ENCODE measurements around the gene TGFBR3L. TPM values are rescaled to one million over a fixed set of nuclear protein-coding genes. Genes with fewer than 3 reads are reported as not detected.

The TGFBR3L gene
- total RNA-seq, 1 donor from 2014 or later: 1.6 TPM

- peaks cover 27 to 49% (median 35%) of the 10 kb centered on the region in 3 donors for H3K4me1 ChIP-seq (ENCODE audit: control insufficient read depth in 3 of 3, insufficient read depth in 3 of 3, low read length in 3 of 3)
Observed at GRCh38 chr19:7903244-7904073, 11.2 kb upstream of the TGFBR3L start, which contains the start of gene MAP2K7. MAP2K7 (plus strand) TSS chr19:7903877; CDS start chr19:7903945, 68 bp downstream.

GRCh38 chr19:7904074-7905020, 10.3 kb upstream of the TGFBR3L start:
- peak overlapping the region; percentile 81 to 89 (median 85) for H3K9ac ChIP-seq (ENCODE audit: low read depth in 1 of 3, low read length in 3 of 3)
- peaks cover 27 to 49% (median 35%) of the 10 kb centered on the region in 3 donors for H3K4me1 ChIP-seq (ENCODE audit: control insufficient read depth in 3 of 3, insufficient read depth in 3 of 3, low read length in 3 of 3)
- H3K9me3 ChIP-seq (ENCODE audit: control insufficient read depth in 3 of 3, low read length in 3 of 3): no peaks in the 10 kb centered on the region
- peaks cover 13 to 18% (median 18%) of the 10 kb centered on the region in 3 donors for H3K36me3 ChIP-seq (ENCODE audit: control insufficient read depth in 3 of 3, insufficient read depth in 3 of 3, low read length in 3 of 3)
- peaks cover 0 to 2% (median 0%) of the 10 kb centered on the region in 3 donors for H3K27me3 ChIP-seq (ENCODE audit: control insufficient read depth in 3 of 3, insufficient read depth in 3 of 3, low read length in 3 of 3)
- H3K4me3 ChIP-seq (ENCODE audit: low read length in 3 of 3): peak overlapping the region; percentile 88 to 97 (median 91)
- H3K27ac ChIP-seq (ENCODE audit: low read depth, low read length): peak overlapping the region; percentile 66

More at GRCh38 chr19:7903244-7904073, 11.2 kb upstream of the TGFBR3L start, which contains the start of gene MAP2K7:
- peak within 1 kb of the TSS; percentile 88 to 97 (median 91) for H3K4me3 ChIP-seq (ENCODE audit: low read length in 3 of 3)
- H3K27me3 ChIP-seq (ENCODE audit: control insufficient read depth in 3 of 3, insufficient read depth in 3 of 3, low read length in 3 of 3): peaks cover 0 to 7% (median 0%) of the 10 kb centered on the region in 3 donors
- peaks cover 0 to 2% (median 0%) of the 10 kb centered on the region in 3 donors for H3K9me3 ChIP-seq (ENCODE audit: control insufficient read depth in 3 of 3, low read length in 3 of 3)
- peaks cover 12 to 18% (median 15%) of the 10 kb centered on the region in 3 donors for H3K36me3 ChIP-seq (ENCODE audit: control insufficient read depth in 3 of 3, insufficient read depth in 3 of 3, low read length in 3 of 3)
- H3K9ac ChIP-seq (ENCODE audit: low read depth in 1 of 3, low read length in 3 of 3): peak within 1 kb of the TSS; percentile 81 to 92 (median 89)
- peak within 1 kb of the TSS; percentile 87 for H3K27ac ChIP-seq (ENCODE audit: low read depth, low read length)

GRCh38 chr19:7905268-7905667, 9.4 kb upstream of the TGFBR3L start:
- H3K4me3 ChIP-seq (ENCODE audit: low read length in 3 of 3): peak overlapping the region; percentile 23 to 97 (median 91)
- no peaks in the 10 kb centered on the region for H3K9me3 ChIP-seq (ENCODE audit: control insufficient read depth in 3 of 3, low read length in 3 of 3)
- peaks cover 26 to 46% (median 33%) of the 10 kb centered on the region in 3 donors for H3K4me1 ChIP-seq (ENCODE audit: control insufficient read depth in 3 of 3, insufficient read depth in 3 of 3, low read length in 3 of 3)
- H3K27me3 ChIP-seq (ENCODE audit: control insufficient read depth in 3 of 3, insufficient read depth in 3 of 3, low read length in 3 of 3): no peaks in the 10 kb centered on the region
- no peak overlapping the region for H3K27ac ChIP-seq (ENCODE audit: low read depth, low read length)
- H3K36me3 ChIP-seq (ENCODE audit: control insufficient read depth in 3 of 3, insufficient read depth in 3 of 3, low read length in 3 of 3): peaks cover 17 to 24% (median 24%) of the 10 kb centered on the region in 3 donors
- peak overlapping the region in 2 of 3 donors; percentile 81 to 89 for H3K9ac ChIP-seq (ENCODE audit: low read depth in 1 of 3, low read length in 3 of 3)

DNA sequence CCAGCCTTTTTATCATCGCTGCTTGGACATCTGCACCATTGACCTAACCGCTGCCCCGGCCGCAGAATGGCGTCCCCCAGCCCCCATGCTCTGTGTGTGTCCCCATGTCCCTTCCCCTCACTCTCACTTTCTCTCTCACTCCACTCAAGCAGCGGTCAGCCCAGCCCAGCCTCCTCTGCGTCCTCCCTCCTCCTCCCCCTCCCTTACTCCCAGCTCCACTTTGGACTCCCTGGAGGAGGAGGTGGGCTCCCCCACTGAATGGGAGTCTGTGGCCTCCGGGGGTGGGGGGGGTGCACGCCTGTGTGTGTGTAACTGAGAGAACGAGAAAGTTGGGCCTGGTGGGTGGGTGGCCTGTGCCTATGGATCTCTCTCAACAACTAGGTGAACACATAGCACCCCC, 8.8 kb upstream of the TGFBR3L start:
- Histone ChIP-seq H3K9ac (ENCODE audit: low read depth in 1 of 3, low read length in 3 of 3) (peak overlapping the region in 1 of 3 donors; percentile 89), H3K36me3 (ENCODE audit: control insufficient read depth in 3 of 3, insufficient read depth in 3 of 3, low read length in 3 of 3) (peaks cover 23 to 30% (median 29%) of the 10 kb centered on the region in 3 donors), H3K27me3 (ENCODE audit: control insufficient read depth in 3 of 3, insufficient read depth in 3 of 3, low read length in 3 of 3) (no peaks in the 10 kb centered on the region), H3K9me3 (ENCODE audit: control insufficient read depth in 3 of 3, low read length in 3 of 3) (no peaks in the 10 kb centered on the region), H3K27ac (ENCODE audit: low read depth, low read length) (no peak overlapping the region), H3K4me3 (ENCODE audit: low read length in 3 of 3) (no peak overlapping the region), H3K4me1 (ENCODE audit: control insufficient read depth in 3 of 3, insufficient read depth in 3 of 3, low read length in 3 of 3) (peaks cover 22 to 40% (median 28%) of the 10 kb centered on the region in 3 donors)

- Histone ChIP-seq H3K27me3 (ENCODE audit: control insufficient read depth in 3 of 3, insufficient read depth in 3 of 3, low read length in 3 of 3) (no peaks in the 10 kb centered on the region), H3K4me1 (ENCODE audit: control insufficient read depth in 3 of 3, insufficient read depth in 3 of 3, low read length in 3 of 3) (peaks cover 22 to 40% (median 25%) of the 10 kb centered on the region in 3 donors), H3K36me3 (ENCODE audit: control insufficient read depth in 3 of 3, insufficient read depth in 3 of 3, low read length in 3 of 3) (peaks cover 34 to 41% (median 40%) of the 10 kb centered on the region in 3 donors), H3K9me3 (ENCODE audit: control insufficient read depth in 3 of 3, low read length in 3 of 3) (no peaks in the 10 kb centered on the region), H3K9ac (ENCODE audit: low read depth in 1 of 3, low read length in 3 of 3) (no peak overlapping the region), H3K4me3 (ENCODE audit: low read length in 3 of 3) (no peak overlapping the region), H3K27ac (ENCODE audit: low read depth, low read length) (no peak overlapping the region)
Observed at GRCh38 chr19:7907122-7907521, 7.5 kb upstream of the TGFBR3L start.

GRCh38 chr19:7907544-7907943, 7.1 kb upstream of the TGFBR3L start:
- Histone ChIP-seq H3K4me1 (ENCODE audit: control insufficient read depth in 3 of 3, insufficient read depth in 3 of 3, low read length in 3 of 3) (peaks cover 22 to 39% (median 24%) of the 10 kb centered on the region in 3 donors), H3K4me3 (ENCODE audit: low read length in 3 of 3) (no peak overlapping the region), H3K9ac (ENCODE audit: low read depth in 1 of 3, low read length in 3 of 3) (no peak overlapping the region), H3K27me3 (ENCODE audit: control insufficient read depth in 3 of 3, insufficient read depth in 3 of 3, low read length in 3 of 3) (peaks cover 0 to under 1% (median 0%) of the 10 kb centered on the region in 3 donors), H3K36me3 (ENCODE audit: control insufficient read depth in 3 of 3, insufficient read depth in 3 of 3, low read length in 3 of 3) (peaks cover 36 to 44% (median 42%) of the 10 kb centered on the region in 3 donors), H3K9me3 (ENCODE audit: control insufficient read depth in 3 of 3, low read length in 3 of 3) (no peaks in the 10 kb centered on the region), H3K27ac (ENCODE audit: low read depth, low read length) (no peak overlapping the region)

- no peak overlapping the region for H3K4me3 ChIP-seq (ENCODE audit: low read length in 3 of 3)
- H3K9ac ChIP-seq (ENCODE audit: low read depth in 1 of 3, low read length in 3 of 3): no peak overlapping the region
- no peak overlapping the region for H3K27ac ChIP-seq (ENCODE audit: low read depth, low read length)
- peaks cover 16 to 33% (median 18%) of the 10 kb centered on the region in 3 donors for H3K4me1 ChIP-seq (ENCODE audit: control insufficient read depth in 3 of 3, insufficient read depth in 3 of 3, low read length in 3 of 3)
- peaks cover 39 to 48% (median 45%) of the 10 kb centered on the region in 3 donors for H3K36me3 ChIP-seq (ENCODE audit: control insufficient read depth in 3 of 3, insufficient read depth in 3 of 3, low read length in 3 of 3)
- no peaks in the 10 kb centered on the region for H3K9me3 ChIP-seq (ENCODE audit: control insufficient read depth in 3 of 3, low read length in 3 of 3)
- H3K27me3 ChIP-seq (ENCODE audit: control insufficient read depth in 3 of 3, insufficient read depth in 3 of 3, low read length in 3 of 3): peaks cover 0 to 3% (median 0%) of the 10 kb centered on the region in 3 donors
Observed at GRCh38 chr19:7908078-7908699, 6.4 kb upstream of the TGFBR3L start.

- Histone ChIP-seq H3K27ac (ENCODE audit: low read depth, low read length) (no peak overlapping the region), H3K36me3 (ENCODE audit: control insufficient read depth in 3 of 3, insufficient read depth in 3 of 3, low read length in 3 of 3) (peaks cover 39 to 48% (median 45%) of the 10 kb centered on the region in 3 donors), H3K9me3 (ENCODE audit: control insufficient read depth in 3 of 3, low read length in 3 of 3) (no peaks in the 10 kb centered on the region), H3K27me3 (ENCODE audit: control insufficient read depth in 3 of 3, insufficient read depth in 3 of 3, low read length in 3 of 3) (peaks cover 0 to 3% (median 0%) of the 10 kb centered on the region in 3 donors), H3K4me1 (ENCODE audit: control insufficient read depth in 3 of 3, insufficient read depth in 3 of 3, low read length in 3 of 3) (peaks cover 15 to 30% (median 16%) of the 10 kb centered on the region in 3 donors), H3K4me3 (ENCODE audit: low read length in 3 of 3) (no peak overlapping the region), H3K9ac (ENCODE audit: low read depth in 1 of 3, low read length in 3 of 3) (no peak overlapping the region)
Observed at GRCh38 chr19:7908742-7909461, 5.7 kb upstream of the TGFBR3L start.
